ENCODE data around the gene COL9A3. TPM values are rescaled to one million over a fixed set of nuclear protein-coding genes. Genes with fewer than 3 reads are reported as not detected.
"Not testable (repeated sequence)": the region's sequence is repeated elsewhere in the genome, so short reads cannot be mapped to it uniquely, and the experiment has no call there.

The COL9A3 gene
- total RNA-seq, 5 donors from 2014 or later (not counting 1 experiment from before 2014, with no cell fraction given) = 0.51 to 2.1 (median 0.75) TPM; not detected in 1

- Histone ChIP-seq H3K9me3 (no peaks in the 10 kb centered on the region), H3K27me3 (replicated peaks in 1 of 2; ENCODE audit: control insufficient read depth in 2 of 2, extremely low read depth in 1 of 2, insufficient read depth in 2 of 2, low read length in 1 of 2) (no peaks in the 10 kb centered on the region), H3K27ac (ENCODE audit: low read length) (no peak overlapping the region), H3K4me3 (ENCODE audit: control insufficient read depth in 1 of 2, extremely low read depth in 1 of 2, low read length in 1 of 2) (no peak overlapping the region), H3K4me1 (ENCODE audit: control insufficient read depth in 1 of 2, extremely low read depth in 1 of 2, insufficient read depth in 2 of 2, low read length in 2 of 2) (no peaks in the 10 kb centered on the region), H3K36me3 (ENCODE audit: control insufficient read depth in 2 of 2, extremely low read depth in 1 of 2, insufficient read depth in 1 of 2, low read length in 1 of 2) (peaks cover 7 to 9% of the 10 kb centered on the region in 2 donors)
- DNase-seq = no peak
- 93% methylated on average over 17 of the region's 22 CpGs for WGBS (ENCODE audit: insufficient coverage)
- Mint-ChIP-seq H3K4me3 (no peak overlapping the region), H3K4me1 (no peaks in the 10 kb centered on the region), H3K9me3 (no peaks in the 10 kb centered on the region), H3K27ac (no peak overlapping the region), H3K27me3 (no peaks in the 10 kb centered on the region), H3K36me3 (peaks cover 41% of the 10 kb centered on the region)
- ChIA-PET CTCF (no interaction called here), POLR2A (no interaction called here)
- ATAC-seq (replicated peaks in 1 of 4) = no peak
Measured at GRCh38 chr20:62850333-62850974, 33.6 kb downstream of the COL9A3 start.

GRCh38 chr20:62852196-62852595 is 35.3 kb downstream of the COL9A3 start:
- no peak overlapping the region for H3K4me3 Mint-ChIP-seq
- ATAC-seq (replicated peaks in 1 of 4) (no peak), DNase-seq (no peak)
- WGBS (ENCODE audit: insufficient coverage) = 88% methylated on average over 8 of the region's 8 CpGs
- Histone ChIP-seq H3K27me3 (replicated peaks in 1 of 2; ENCODE audit: control insufficient read depth in 2 of 2, extremely low read depth in 1 of 2, insufficient read depth in 2 of 2, low read length in 1 of 2) (peaks cover 0 to 4% of the 10 kb centered on the region in 2 experiments), H3K9me3 (no peaks in the 10 kb centered on the region), H3K4me3 (ENCODE audit: control insufficient read depth in 1 of 2, extremely low read depth in 1 of 2, low read length in 1 of 2) (no peak overlapping the region), H3K4me1 (ENCODE audit: control insufficient read depth in 1 of 2, extremely low read depth in 1 of 2, insufficient read depth in 2 of 2, low read length in 2 of 2) (no peaks in the 10 kb centered on the region), H3K36me3 (ENCODE audit: control insufficient read depth in 2 of 2, extremely low read depth in 1 of 2, insufficient read depth in 1 of 2, low read length in 1 of 2) (peaks cover 9 to 13% of the 10 kb centered on the region in 2 donors), H3K27ac (ENCODE audit: low read length) (no peak overlapping the region)
- H3K27ac Mint-ChIP-seq = no peak overlapping the region
- CTCF ChIA-PET = no interaction called here
- H3K36me3 Mint-ChIP-seq = peaks cover 37% of the 10 kb centered on the region
- no peaks in the 10 kb centered on the region for H3K9me3 Mint-ChIP-seq
- H3K27me3 Mint-ChIP-seq = no peaks in the 10 kb centered on the region
- no peaks in the 10 kb centered on the region for H3K4me1 Mint-ChIP-seq
- POLR2A ChIA-PET = no interaction called here

GRCh38 chr20:62852841-62853240 is 36.0 kb downstream of the COL9A3 start:
- POLR2A ChIA-PET = no interaction called here
- no peaks in the 10 kb centered on the region for H3K27me3 Mint-ChIP-seq
- WGBS (ENCODE audit: insufficient coverage) = 94% methylated on average over 12 of the region's 12 CpGs

GRCh38 chr20:62853304-62853703 is 36.5 kb downstream of the COL9A3 start:
- H3K27ac Mint-ChIP-seq; H3K9me3 ChIP-seq; H3K4me3 Mint-ChIP-seq; CTCF ChIA-PET; H3K4me1 ChIP-seq (ENCODE audit: control insufficient read depth in 1 of 2, extremely low read depth in 1 of 2, insufficient read depth in 2 of 2, low read length in 2 of 2); H3K27me3 Mint-ChIP-seq; DNase-seq; H3K27me3 ChIP-seq (replicated peaks in 1 of 2; ENCODE audit: control insufficient read depth in 2 of 2, extremely low read depth in 1 of 2, insufficient read depth in 2 of 2, low read length in 1 of 2); ATAC-seq (replicated peaks in 1 of 4); H3K27ac ChIP-seq (ENCODE audit: low read length); H3K9me3 Mint-ChIP-seq; POLR2A ChIA-PET; H3K4me1 Mint-ChIP-seq; H3K4me3 ChIP-seq (ENCODE audit: control insufficient read depth in 1 of 2, extremely low read depth in 1 of 2, low read length in 1 of 2): not testable (repeated sequence)
- 93% methylated on average over 2 of the region's 6 CpGs for WGBS (ENCODE audit: insufficient coverage)
- H3K36me3 ChIP-seq (ENCODE audit: control insufficient read depth in 2 of 2, extremely low read depth in 1 of 2, insufficient read depth in 1 of 2, low read length in 1 of 2) = peaks cover 11 to 13% of the 10 kb centered on the region in 2 donors
- H3K36me3 Mint-ChIP-seq = peaks cover 42% of the 10 kb centered on the region

More at GRCh38 chr20:62852841-62853240, 36.0 kb downstream of the COL9A3 start:
- peaks cover 0 to under 1% (median 0%) of the 10 kb centered on the region in 3 donors for H3K4me1 Mint-ChIP-seq
- H3K27ac Mint-ChIP-seq = no peak overlapping the region
- H3K27me3 ChIP-seq (replicated peaks in 1 of 2; ENCODE audit: control insufficient read depth in 2 of 2, extremely low read depth in 1 of 2, insufficient read depth in 2 of 2, low read length in 1 of 2) = peaks cover 0 to 4% of the 10 kb centered on the region in 2 experiments
- H3K9me3 ChIP-seq = no peaks in the 10 kb centered on the region
- no peak overlapping the region for H3K4me3 ChIP-seq (ENCODE audit: control insufficient read depth in 1 of 2, extremely low read depth in 1 of 2, low read length in 1 of 2)
- no peak overlapping the region for H3K4me3 Mint-ChIP-seq
- H3K4me1 ChIP-seq (ENCODE audit: control insufficient read depth in 1 of 2, extremely low read depth in 1 of 2, insufficient read depth in 2 of 2, low read length in 2 of 2) = no peaks in the 10 kb centered on the region
- CTCF ChIA-PET = no interaction called here
- peaks cover 11 to 13% of the 10 kb centered on the region in 2 donors for H3K36me3 ChIP-seq (ENCODE audit: control insufficient read depth in 2 of 2, extremely low read depth in 1 of 2, insufficient read depth in 1 of 2, low read length in 1 of 2)
- no peak for DNase-seq
- H3K36me3 Mint-ChIP-seq = peaks cover 39% of the 10 kb centered on the region
- no peak overlapping the region for H3K27ac ChIP-seq (ENCODE audit: low read length)
- no peak for ATAC-seq (replicated peaks in 1 of 4)
- no peaks in the 10 kb centered on the region for H3K9me3 Mint-ChIP-seq

- H3K27ac Mint-ChIP-seq = no peak overlapping the region
- Histone ChIP-seq H3K4me3 (ENCODE audit: control insufficient read depth in 1 of 2, extremely low read depth in 1 of 2, low read length in 1 of 2) (no peak overlapping the region), H3K27ac (ENCODE audit: low read length) (no peak overlapping the region), H3K36me3 (ENCODE audit: control insufficient read depth in 2 of 2, extremely low read depth in 1 of 2, insufficient read depth in 1 of 2, low read length in 1 of 2) (peaks cover 11 to 13% of the 10 kb centered on the region in 2 donors), H3K9me3 (no peaks in the 10 kb centered on the region), H3K27me3 (replicated peaks in 1 of 2; ENCODE audit: control insufficient read depth in 2 of 2, extremely low read depth in 1 of 2, insufficient read depth in 2 of 2, low read length in 1 of 2) (peaks cover 0 to 4% of the 10 kb centered on the region in 2 experiments), H3K4me1 (ENCODE audit: control insufficient read depth in 1 of 2, extremely low read depth in 1 of 2, insufficient read depth in 2 of 2, low read length in 2 of 2) (no peaks in the 10 kb centered on the region)
- DNase-seq (no peak), ATAC-seq (replicated peaks in 1 of 4) (no peak)
- H3K27me3 Mint-ChIP-seq = no peaks in the 10 kb centered on the region
- WGBS (ENCODE audit: insufficient coverage) = 98% methylated on average over 13 of the region's 13 CpGs
- ChIA-PET CTCF (no interaction called here), POLR2A (no interaction called here)
- H3K9me3 Mint-ChIP-seq = no peaks in the 10 kb centered on the region
- H3K4me3 Mint-ChIP-seq = no peak overlapping the region
- H3K4me1 Mint-ChIP-seq = peaks cover 6 to 8% (median 7%) of the 10 kb centered on the region in 3 donors
- peaks cover 42% of the 10 kb centered on the region for H3K36me3 Mint-ChIP-seq
Measured at GRCh38 chr20:62854121-62854520, 37.3 kb downstream of the COL9A3 start.

- H3K4me3 Mint-ChIP-seq = no peak overlapping the region
- 96% methylated on average over 4 of the region's 5 CpGs for WGBS (ENCODE audit: insufficient coverage)
- H3K27me3 Mint-ChIP-seq = no peaks in the 10 kb centered on the region
- no peaks in the 10 kb centered on the region for H3K9me3 Mint-ChIP-seq
- peaks cover 14 to 18% (median 16%) of the 10 kb centered on the region in 3 donors for H3K4me1 Mint-ChIP-seq
- Histone ChIP-seq H3K4me1 (ENCODE audit: control insufficient read depth in 1 of 2, extremely low read depth in 1 of 2, insufficient read depth in 2 of 2, low read length in 2 of 2) (peaks cover 3 to 6% of the 10 kb centered on the region in 2 experiments), H3K4me3 (ENCODE audit: control insufficient read depth in 1 of 2, extremely low read depth in 1 of 2, low read length in 1 of 2) (no peak overlapping the region), H3K27me3 (replicated peaks in 1 of 2; ENCODE audit: control insufficient read depth in 2 of 2, extremely low read depth in 1 of 2, insufficient read depth in 2 of 2, low read length in 1 of 2) (peaks cover 0 to 4% of the 10 kb centered on the region in 2 experiments), H3K27ac (ENCODE audit: low read length) (no peak overlapping the region), H3K9me3 (no peaks in the 10 kb centered on the region), H3K36me3 (ENCODE audit: control insufficient read depth in 2 of 2, extremely low read depth in 1 of 2, insufficient read depth in 1 of 2, low read length in 1 of 2) (peaks cover 10 to 11% of the 10 kb centered on the region in 2 donors)
- ChIA-PET POLR2A (no interaction called here), CTCF (interaction anchor here in 1 of 2 donors (0.6 kb wide), 1 partner anchor 46 kb away, joined by 4 read pairs; no protein-coding TSS in a partner anchor)
- peaks cover 39% of the 10 kb centered on the region for H3K36me3 Mint-ChIP-seq
- ATAC-seq (replicated peaks in 1 of 4) (no peak), DNase-seq (no peak)
- H3K27ac Mint-ChIP-seq = no peak overlapping the region
Measured at GRCh38 chr20:62855120-62855519, 38.3 kb downstream of the COL9A3 start.
